HG02763 (cell line): ENCODE results near the gene TTLL8.

Experiments used
- ATAC-seq: cut with Tn5 transposase; IDR thresholded peaks from one replicate; pipeline ENCODE4 v1.9.1; 2021; ENCODE audit warnings: mild to moderate bottlenecking, moderate library complexity; ENCODE audit not compliant: unreplicated experiment

The TTLL8 gene

DNA sequence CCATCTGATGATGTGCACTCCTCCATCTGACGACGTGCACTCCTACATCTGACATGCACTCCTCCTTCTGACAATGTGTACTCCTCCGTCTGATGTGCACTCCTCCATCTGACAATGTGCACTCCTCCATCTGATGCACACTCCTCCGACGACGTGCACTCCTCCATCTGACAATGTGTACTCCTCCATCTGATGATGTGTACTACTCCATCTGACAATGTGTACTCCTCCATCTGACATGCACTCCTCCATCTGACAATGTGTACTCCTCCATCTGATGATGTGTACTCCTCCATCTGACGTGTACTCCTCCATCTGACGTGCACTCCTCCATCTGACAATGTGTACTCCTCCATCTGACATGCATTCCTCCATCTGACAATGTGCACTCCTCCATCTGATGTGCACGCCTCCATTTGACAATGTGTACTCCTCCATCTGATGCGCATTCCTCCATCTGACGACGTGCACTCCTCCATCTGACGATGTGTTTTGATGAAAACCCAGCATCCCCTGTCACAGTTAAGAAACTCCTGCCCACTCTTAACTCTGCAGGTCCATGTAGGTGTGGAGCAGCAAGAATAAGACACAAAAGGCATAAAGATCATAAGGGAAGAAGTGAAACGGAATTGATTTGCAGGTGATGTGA is 35.8 kb downstream of the TTLL8 start:
- ATAC-seq = no peak

DNA sequence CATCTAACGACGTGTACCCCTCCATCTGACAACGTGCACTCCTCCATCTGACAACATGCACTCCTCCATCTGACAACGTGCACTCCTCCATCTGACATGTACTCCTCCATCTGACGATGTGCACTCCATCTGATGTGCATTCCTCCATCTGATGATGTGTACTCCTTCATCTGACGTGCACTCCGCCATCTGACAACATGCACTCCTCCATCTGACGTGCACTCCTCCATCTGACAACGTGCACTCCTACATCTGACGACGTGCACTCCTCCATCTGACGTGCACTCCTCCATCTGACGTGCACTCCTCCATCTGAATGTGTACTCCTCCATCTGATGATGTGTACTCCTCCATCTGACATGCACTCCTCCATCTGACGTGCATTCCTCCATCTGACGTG is 37.5 kb downstream of the TTLL8 start:
- ATAC-seq = no peak

DNA sequence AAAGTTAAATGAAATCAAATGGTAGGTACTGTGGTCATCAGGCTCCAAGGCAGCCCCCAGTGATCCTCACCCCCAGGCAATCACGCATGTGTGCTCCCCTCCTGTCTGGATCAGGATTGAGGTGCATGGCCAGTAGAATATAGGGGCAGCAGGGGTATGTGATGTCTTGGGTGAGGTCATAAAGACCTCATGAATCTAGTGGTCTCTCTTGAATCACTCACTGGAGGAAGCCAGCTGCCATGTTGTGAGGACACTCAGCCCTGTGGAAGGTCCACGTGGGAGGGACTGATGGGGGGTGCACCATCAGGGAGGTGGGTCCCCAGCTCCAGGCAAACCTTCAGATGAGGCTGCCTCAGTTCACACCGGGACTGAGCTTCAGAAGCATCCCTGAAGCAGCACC is 38.8 kb downstream of the TTLL8 start:
- no peak for ATAC-seq

DNA sequence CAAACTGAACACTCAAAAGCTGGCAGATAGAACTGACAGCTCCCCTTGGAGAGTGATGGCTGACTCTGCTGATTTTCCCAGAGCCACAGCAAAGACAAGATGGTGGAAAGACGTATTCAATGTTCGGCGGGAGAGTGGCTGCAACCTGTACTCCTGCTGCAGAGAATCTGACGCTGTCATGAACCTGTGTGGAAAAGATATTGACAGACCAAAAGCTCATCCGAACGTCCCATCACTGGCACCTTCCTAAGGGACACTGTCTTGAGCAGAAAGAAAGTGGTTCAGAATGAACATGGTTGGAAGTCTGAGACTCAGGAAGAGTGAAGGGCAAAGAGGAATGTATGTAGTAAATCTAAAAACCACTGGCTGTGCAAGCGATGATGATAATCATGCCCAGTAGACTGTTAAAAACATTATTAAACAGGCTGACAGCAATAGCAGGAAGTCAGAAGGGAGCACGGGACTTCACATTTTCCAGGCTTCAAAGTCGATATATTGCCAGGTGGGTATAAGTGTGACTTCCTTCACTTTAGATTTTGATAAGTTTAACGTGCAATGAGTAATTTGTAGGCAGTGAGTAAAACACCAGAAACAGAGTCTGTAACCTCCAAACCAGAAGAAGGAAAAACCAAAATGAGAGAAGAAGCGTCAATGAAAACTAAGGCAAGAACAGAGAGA is 39.4 kb downstream of the TTLL8 start:
- no peak for ATAC-seq

DNA sequence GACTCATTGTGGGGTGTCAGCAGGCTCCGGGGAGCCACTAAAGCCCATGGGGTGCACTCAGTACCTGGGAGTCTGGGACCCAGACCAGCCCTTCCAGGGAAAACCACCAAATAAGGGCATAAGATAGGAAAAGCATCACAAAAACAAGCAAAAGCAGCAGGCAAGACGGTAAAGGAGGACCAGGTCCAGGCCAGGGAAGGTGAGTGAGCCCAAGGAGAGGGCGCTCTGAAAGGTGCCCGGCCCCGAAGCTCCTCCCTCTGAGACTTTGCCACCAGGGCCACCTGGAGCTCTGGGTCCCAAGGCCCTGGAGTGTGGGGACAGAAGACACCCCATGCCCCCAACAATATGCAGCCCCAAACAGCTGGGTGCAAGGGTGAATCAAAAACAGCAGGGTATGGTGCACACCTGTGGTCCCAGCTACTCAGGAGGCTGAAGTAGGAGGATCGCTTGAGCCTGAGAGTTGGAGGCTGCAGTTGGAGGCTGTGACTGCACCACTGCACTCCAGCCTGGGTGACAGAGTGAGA is 40.3 kb downstream of the TTLL8 start:
- no peak for ATAC-seq

DNA sequence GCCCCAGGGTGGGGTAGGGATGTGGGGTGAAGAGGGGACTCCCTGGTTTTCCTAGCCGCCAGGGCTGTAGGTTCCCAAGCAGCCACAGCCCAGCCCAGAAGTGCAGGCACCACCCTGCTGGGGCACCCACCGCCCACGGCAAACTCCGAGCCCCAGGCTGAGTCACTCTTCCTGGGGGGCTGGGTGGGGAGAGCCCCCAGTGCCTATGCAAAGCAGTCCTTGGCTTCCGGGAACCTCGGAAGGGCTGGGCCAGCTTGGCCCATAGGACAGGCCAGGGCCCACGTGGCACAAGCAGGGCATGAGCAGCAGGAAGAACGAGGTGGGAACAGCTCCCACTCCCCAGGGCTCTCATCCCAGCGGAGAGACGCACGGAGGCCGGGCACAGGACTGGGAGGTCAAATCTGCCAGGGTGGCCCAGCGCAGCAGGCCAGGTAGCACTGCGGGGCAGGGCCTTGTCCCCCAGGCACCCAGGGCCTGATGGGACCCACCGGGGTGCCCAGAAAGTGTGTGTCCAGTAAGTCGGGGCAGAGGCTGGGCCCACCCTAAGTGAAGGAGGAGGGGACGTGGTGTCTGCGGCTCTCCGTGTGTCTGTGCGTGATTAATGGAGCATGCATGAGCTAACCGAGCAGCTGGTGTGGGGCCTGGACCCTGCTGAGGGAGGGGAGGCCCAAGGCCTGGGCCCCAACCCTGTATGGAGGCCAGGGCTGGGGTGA is 41.0 kb downstream of the TTLL8 start:
- ATAC-seq = peak; percentile 58

DNA sequence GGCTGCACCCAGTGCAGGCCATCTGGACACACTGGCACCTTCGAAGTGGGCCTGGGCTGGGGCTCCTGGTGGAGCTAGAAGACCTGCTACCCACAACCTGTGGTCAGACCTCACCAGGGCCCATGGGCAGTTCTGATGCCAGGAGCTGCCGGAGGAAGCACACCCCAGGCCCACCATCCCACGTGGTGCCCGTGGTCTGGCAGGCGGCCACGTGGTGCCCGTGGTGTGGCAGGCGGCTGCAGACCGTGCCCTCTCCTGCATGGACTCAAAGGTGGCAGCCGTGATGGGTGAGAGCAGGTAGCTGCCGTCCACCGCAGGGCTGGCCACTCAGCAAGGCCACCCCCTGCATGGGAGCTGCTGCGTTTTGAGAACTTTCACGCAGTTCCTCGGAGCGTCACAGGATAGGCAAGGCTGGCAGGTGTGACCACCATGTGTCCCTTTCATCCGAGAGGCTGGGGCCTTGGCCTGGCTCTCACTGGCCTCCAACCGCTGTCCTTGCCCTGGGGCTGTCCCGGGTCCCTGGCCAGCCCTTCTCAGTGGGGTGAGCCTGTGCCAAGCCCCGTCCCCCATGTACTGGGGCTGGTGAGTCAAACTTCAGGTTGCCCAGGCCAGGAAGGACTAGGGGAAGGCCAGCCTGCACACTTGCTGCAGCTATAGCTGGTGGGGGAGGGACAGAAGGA is 41.6 kb downstream of the TTLL8 start:
- ATAC-seq = no peak

DNA sequence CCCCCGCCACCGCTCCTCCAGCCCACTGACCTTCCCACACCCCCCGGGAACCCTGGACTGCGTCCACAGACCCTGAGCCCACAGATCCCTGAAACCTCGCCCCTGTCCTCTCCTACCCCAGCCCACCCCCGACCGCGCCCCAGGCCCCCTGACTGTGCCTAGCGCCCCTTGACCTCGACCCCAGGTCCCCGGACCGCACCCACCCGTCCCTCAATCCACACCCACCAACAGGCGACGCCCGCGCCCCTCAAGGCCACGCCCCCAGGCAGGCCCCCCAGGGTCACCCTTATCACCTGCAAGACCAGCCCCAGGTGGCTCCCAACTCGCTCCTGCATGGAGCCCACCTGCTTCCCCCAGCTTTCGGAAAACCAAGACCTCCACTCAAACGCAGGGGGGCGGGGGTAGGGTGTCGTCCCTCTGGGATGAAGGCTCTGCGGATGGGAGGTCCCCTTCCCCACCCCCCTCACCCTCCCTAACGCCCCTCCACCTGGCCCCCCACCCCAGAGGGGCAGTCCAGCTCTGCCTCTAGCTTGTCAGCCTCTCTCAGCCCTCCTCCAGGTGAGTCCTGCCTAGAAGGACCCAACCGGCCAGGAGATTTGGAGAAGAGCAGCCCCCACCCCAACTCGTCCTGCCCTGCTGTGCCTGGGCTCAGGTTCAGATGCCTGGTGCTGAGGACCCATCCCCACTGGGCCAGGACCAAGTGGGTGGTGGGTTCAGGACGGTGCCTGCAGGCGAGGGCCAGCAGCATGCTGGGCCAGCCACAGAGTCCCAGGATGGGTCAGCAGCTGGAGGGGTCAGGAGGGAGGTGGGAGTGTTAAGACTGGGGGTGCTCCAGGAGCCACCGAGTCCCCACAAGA is 42.4 kb downstream of the TTLL8 start:
- ATAC-seq = no peak

DNA sequence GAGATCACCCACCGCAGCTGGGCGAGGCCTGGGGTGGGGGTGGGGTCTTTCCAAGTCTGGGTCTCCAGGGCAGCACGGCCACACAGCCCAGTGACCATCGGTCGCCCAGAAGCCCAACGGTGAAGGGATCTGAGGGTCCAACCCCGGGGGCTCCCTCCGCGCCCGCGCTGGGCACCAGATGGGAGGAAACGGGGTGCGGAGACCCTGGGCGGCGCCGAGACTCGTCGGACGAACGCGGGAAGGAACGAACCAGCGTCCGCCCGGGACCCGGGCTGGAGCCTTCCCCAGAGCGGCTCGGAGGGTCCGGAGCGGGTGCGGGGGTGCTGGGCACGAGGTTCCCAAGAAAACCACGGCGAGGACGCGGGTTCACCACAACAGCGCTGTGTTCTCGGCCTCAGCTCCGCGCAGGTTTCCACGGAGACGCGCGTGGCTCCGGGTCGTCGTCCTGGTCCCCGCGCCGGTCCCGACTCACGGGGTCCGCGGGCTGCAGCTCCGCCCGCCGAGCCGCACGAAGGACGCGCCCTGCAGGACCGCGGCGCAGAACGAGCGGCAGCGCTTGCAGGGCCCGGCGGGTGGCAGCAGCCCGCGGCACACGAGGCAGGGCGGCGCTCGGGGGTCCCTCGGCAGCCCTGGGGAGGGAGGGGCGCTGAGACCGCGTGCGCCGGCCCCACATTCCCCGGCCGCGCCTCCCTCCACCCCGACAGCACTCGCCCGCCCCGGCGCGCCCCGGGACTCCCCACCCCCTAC is 43.3 kb downstream of the TTLL8 start:
- no peak for ATAC-seq

DNA sequence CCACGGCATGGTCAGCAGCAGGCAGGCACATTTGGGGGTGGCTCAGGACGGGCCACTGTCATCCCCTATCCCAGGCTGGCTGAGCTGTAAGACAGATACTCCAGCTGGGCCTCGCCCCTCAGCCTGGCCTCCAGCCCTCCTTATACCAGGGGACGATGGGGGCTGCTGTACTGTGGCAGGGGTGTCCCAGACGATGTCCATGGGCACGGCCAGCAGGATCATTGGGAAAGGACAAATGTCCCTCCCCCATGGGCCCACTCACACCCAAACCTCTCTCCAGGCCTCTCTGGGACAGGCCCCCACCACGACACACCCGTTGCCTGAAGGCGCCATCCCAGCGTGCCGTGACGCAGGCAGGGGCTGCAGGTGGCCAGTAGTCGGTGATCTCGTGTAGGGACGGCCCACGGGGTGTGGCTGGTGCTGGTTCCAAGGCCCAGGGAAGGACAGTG is 44.0 kb downstream of the TTLL8 start:
- no peak for ATAC-seq

DNA sequence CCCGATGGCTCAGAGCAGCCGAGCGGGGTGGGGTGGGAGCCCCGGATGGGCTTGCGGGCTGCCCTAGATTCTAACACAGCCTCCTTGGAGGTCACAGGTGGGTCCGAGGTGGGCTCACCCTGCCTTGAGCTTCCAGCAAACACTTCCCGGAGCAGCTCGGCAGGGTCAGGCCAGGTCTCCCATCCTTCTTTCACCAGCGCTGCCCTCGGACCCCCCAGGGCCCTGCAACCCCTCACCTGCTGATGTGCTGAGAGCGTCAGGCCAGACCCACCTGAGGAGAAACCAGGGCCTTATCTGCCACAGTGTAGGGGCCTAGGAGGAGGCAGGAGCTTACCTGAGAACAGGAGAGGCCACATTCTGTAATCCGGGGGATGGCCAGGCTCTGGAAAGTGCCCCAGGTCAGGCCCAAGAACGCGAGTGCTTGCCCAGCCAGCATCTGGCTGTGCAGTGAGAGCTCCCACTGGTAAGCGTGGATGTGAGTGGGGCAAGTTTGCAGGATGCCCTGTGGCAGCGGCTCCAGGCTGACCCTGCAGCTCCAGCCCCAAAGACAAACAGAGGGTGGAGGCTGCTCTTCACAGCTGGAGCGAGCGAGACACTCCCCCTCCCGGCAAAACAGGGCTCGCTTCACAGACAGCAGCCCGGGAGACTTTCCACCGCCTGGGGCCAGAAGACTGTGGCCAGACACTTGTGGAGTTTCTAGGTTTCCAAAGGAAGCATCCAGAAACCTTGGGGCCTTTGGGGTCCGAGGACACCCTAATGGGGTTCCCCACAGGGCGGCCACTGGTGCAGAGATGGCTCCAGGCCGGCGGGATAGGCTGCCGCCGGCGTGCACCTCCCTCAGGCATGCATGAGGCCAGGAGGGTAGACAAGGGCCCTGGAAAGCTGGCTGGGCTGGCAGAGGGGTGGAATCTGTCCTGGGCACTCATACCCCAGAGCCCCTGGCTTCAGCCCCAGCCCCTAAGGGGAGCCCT is 45.6 kb downstream of the TTLL8 start, which contains the start of gene IL17REL:
TSS of gene IL17REL (minus strand) at position 555 of the 971 bp plus-strand sequence. CDS start at position 436, 119 bp downstream.
- ATAC-seq = no peak

DNA sequence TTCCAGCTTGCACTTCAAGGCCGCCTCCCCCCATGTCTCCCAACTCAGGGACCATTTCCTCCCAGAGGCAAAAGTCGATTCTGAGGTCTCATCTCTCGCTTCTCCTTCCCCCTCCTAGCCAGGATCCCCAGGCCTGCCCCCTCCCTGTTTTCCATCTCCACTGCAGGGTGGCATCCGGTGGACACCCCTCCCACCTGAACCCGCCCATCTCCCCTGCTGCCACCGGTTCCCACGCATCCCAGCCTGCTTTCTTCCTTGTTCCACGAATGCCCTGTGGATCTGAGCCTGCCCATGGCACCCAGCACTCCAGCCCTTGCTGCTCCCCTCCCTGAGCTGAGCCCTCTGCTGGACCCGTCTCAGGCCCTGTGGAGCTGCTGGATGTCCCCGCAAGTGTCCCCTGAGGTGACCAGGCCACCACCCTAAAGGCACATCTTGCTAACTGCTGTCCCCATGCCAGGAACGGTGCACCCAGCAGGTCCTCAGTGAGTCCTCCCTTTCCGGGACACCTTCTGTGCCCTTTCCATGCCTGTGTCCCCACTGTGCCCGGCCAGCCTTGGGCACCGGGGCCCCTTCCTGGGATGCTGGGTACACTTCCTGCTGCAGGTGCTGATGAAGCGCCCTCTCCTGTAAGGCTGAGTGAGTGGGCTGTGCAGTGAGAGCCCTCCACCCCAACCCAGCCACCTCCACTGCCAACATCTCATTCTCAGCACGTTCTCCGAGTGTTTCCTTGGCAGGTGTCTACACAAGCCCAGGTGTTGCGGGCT is 46.5 kb downstream of the TTLL8 start:
- ATAC-seq = no peak

DNA sequence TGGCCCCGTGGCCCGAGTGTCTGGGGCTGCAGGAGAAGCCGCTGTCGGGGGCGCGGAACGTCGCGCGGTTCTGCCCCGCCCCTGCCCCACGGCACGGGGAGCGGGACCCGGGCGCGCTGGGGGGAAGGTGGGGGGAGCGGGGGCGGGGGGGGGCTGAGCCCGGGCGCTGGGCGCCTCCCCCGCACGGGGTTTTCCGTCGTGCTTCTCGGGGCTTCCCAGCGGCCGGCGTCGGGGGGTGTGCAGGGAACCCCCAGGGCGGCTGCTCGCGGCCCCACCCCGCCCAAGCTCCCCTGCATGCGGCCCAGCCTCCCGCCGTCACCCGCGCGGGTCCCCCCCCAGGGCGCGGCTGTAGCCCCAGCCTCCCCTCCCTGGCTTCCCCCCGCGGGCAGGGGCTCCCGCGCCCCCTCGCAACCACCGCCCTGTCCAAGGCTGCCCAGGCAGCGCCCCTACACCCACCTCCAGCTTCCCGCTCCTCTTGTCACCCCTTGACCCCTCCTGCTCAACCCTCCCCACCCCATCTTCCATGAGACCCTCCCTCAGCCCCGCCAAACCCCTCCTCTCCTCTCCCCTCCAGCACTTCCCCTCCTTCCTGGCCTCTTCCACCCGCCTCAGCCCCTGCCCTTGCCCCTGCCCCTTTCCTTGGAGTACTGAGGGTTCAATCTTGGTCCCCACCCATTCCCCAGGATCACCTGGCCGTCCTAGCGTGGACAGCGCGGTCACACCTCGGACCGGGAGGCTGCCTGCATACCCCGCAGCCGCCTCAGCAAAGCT is 47.2 kb downstream of the TTLL8 start:
- no peak for ATAC-seq

DNA sequence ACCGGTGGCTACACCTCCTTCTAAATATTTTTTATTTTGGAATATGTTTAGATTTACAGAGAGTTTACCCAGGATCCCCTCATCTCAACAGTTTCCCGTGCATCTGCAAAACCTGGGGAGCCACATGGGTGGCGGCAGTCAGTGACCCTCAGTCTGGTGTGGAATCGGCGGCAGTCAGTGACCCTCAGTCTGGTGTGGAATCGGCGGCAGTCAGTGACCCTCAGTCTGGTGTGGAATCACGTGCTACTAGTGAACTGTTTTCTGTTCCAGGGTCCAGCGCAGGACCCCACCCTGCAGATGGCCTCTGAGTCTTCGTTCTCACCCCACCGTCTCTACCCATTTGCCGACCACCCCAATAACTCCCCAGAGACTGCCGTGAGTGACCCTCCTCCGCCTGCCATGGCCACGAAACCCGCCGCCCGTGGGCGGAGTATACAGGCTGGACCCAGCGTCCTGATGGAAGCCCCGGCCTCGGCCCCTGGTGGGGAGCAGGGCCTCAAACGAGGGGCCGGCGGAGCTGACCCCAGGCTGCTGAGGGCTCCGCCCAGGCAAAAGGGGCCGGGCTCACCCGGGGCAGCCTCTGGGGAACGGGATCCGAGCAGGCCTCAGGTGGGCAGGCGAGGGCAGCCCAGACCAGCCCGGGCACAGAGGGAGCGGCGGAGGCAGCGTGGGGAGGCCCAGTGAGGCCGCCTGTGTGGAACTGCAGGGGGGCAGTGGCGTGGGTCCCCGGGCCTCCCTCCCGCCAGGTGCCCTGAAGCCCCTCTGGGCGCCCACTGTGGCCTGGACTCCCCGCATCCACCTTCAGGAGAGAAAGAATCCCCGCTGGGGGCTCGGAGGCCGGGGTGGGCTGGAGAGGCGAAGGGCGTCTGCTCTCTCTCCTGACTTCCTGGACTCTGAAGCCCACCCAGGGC is 48.1 kb downstream of the TTLL8 start:
- ATAC-seq = no peak

DNA sequence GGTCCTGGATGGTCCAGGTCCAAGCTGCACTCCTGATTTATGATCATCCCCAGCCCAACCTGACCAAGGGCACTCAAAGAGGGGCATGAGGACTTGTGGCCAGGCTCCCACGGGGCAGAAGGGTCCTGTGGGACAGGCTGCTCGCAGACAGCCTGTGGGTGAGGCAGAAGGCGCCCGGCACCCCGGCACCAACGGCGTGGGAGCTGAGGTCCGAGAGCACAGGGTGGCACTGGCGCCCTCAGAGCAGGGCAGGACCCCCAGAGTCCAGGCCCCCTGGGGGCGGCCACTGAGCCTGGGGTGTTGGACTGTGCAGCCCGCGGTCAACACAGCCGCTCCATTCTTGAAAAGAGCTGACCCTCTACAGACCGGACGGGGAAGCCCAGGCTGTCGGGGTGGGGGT is 48.8 kb downstream of the TTLL8 start:
- ATAC-seq = no peak
